NOMO-1 treated with dmso at 0.1 percent for 144 hours (cell line): Measurements from ENCODE around the gene REM2.
A peak's percentile ranks its signal among the peaks of the same experiment; 100 is the strongest.

Source experiments
- DNase-seq: peaks from one replicate; lab custom pipeline; 2025; ENCODE audit not compliant: unreplicated experiment; lab: John Stamatoyannopoulos, UW

REM2 gene

DNA sequence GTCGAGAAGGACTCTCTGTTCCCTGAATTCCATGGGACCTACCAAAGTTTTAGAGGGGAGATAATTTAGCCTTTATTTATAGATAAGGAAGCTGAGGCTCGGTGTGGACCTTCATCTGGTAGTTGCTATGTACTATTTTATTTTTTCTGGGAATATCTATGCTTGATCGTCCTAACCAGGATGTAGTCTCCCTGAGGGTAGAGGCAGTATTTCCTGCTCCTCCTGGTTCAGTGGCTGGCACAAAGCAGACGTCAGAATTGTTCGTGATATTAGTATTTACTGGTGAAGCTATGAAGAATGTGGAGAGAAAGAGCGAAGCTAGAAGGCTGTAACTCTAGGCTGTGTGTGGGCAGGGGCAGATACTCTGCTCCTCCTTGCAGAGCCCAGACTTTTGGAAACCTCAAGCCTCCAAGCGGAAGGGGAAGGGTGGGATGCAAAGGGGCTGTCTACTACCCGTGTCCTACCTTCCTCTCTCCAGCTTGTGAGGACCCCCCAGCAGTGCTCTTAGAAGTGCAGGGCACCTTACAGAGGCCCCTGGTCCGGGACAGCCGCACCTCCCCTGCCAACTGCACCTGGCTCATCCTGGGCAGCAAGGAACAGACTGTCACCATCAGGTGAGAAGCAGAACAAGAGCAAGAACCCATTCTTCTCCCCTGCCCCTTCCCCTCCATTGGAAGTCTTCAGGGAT is 10.0 kb upstream of the REM2 start:
- no peak for DNase-seq

DNA sequence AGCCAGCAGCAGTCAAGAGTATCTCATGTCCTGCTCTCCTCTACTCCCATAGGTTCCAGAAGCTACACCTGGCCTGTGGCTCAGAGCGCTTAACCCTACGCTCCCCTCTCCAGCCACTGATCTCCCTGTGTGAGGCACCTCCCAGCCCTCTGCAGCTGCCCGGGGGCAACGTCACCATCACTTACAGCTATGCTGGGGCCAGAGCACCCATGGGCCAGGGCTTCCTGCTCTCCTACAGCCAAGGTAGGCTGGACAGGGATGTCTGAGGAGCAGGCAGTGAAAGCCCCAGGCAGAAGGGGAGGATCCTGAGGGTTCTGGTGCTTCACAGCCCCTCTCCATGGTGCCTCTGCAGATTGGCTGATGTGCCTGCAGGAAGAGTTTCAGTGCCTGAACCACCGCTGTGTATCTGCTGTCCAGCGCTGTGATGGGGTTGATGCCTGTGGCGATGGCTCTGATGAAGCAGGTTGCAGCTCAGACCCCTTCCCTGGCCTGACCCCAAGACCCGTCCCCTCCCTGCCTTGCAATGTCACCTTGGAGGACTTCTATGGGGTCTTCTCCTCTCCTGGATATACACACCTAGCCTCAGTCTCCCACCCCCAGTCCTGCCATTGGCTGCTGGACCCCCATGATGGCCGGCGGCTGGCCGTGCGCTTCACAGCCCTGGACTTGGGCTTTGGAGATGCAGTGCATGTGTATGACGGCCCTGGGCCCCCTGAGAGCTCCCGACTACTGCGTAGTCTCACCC is 7.8 kb upstream of the REM2 start:
- no peak for DNase-seq

DNA sequence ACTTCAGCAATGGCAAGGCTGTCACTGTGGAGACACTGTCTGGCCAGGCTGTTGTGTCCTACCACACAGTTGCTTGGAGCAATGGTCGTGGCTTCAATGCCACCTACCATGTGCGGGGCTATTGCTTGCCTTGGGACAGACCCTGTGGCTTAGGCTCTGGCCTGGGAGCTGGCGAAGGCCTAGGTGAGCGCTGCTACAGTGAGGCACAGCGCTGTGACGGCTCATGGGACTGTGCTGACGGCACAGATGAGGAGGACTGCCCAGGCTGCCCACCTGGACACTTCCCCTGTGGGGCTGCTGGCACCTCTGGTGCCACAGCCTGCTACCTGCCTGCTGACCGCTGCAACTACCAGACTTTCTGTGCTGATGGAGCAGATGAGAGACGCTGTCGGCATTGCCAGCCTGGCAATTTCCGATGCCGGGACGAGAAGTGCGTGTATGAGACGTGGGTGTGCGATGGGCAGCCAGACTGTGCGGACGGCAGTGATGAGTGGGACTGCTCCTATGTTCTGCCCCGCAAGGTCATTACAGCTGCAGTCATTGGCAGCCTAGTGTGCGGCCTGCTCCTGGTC is 7.2 kb upstream of the REM2 start:
- DNase-seq, result no peak

DNA sequence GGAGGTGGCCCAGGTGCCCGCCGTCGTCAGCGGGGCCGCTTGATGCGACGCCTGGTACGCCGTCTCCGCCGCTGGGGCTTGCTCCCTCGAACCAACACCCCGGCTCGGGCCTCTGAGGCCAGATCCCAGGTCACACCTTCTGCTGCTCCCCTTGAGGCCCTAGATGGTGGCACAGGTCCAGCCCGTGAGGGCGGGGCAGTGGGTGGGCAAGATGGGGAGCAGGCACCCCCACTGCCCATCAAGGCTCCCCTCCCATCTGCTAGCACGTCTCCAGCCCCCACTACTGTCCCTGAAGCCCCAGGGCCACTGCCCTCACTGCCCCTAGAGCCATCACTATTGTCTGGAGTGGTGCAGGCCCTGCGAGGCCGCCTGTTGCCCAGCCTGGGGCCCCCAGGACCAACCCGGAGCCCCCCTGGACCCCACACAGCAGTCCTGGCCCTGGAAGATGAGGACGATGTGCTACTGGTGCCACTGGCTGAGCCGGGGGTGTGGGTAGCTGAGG is 6.0 kb upstream of the REM2 start:
- no peak for DNase-seq

DNA sequence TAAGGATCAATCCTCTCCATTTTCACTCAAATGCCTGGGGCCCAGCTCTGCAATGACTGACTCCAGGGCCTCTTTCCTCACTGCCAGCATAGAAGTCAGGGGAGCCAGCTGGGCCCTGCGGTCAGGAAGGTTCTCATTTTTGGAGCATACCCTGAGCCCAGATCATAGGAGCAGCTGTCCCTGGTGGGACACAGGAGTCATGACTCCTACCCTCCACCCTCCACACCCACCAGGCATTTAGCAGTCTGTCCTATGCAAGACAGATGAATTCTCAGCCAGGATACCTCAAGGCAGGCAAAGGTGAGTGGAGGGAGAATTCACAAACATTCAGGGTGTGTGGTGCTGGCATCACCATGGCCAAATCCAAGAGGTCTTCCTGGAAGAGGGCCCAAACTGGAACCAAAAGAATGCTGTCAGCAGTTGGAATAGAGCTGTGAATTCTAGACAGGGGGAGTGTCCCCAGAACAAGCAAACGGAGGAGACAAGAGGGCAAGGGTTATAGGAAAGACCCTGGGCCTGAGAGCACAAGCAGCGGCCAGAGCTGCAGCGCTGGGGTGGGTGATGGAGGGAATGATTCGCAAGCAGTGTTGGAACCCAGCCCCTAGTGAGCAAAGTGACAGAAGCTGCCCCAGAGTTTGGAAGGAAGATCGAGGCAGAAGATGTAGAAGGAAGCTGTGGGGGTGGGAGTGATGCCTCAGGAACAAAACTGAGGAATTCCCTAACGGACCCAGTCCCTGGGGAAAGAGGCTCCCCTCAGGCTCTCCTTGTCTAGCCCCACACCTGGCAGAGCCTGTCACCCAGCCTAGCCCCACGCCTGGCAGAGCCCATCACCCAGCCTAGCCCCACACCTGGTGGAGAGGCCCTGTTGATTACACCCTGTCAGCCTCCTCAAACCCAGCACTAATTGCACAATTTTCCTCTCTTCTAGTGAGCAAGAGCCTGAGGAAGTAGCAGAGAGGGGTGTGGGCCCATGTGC is 4.5 kb upstream of the REM2 start:
- no peak for DNase-seq

DNA sequence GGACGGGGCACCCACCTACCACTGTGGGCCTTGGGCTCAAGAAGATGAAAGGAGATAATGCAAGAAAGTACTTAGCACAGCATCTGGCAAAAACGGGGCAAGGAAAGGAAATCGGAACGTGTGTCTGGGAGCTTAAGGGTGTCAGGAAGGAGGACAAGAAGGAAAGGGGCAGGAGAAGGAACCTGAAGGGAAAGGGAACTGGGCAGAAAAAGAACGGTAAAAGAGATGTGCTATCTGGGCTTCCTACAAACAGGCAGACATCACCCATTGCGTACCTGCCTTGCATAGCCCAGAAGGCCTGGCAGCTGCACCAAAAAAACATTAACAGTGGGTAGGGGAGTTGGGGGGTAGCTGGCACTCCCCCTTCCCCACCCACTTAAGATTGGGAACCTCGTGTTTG is 958 bp upstream of the REM2 start:
- DNase-seq, result no peak

DNA sequence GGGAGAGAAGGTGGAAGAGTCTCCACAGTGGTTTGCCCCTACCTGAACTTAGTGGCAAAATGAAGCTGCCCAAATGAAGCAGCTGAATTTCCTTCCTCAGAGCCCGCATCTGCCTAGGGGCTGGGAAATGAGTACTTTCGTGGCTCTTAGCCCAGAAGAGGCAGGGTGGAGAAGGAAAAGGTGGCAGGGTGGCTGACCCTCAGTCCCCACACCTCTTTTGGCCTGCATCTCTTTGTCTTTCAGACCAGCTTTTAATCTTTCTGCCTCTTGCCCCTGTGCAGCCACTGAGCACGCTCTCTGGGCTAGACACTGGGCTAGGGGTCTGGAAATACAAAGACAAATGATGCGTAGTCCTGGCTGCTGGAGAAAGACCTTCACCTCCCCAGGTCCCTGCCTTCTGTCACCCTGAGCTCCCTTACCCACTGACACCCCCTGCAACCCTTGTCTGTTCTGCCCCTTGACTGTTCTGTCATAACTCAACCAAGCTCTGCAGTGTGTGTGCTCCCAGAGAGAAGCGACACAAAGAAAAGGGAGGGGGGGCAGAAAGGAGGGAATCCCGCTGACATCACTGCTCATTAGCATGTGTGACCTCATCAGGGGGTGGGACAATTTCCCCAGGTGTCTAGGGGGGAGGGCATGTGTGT is 371 bp upstream of the REM2 start:
- no peak for DNase-seq

DNA sequence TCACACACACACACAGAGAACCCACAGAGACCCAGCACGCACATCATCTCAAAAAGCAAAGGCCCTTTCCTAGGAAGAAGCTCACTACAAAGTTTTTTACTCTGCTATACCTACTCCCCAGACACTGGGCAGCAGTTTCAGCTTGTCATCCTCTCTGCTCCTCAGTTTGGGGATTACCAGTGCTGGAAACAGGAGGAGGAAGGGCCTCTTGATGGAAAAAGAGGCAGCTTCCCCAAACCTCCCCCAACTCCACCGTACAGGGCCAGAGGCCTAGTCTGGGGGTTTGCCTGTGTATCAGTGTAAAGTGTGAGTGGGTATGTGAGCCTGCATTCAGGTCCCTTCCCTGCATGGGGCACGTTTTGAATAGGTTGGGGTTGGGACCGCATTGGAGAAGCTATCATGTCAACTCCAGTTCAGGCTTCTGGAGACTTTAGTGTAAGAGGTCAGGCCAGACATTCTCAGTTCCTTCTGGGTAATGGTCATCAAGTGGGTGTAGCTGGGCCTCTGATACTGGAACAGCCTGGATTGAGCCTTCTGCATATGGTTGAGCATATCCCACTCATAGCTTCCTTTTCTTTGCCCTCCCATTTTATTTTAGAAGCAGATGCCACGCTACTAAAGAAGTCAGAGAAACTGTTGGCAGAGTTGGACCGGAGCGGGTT is 1.2 kb downstream of the REM2 start:
- no peak for DNase-seq

DNA sequence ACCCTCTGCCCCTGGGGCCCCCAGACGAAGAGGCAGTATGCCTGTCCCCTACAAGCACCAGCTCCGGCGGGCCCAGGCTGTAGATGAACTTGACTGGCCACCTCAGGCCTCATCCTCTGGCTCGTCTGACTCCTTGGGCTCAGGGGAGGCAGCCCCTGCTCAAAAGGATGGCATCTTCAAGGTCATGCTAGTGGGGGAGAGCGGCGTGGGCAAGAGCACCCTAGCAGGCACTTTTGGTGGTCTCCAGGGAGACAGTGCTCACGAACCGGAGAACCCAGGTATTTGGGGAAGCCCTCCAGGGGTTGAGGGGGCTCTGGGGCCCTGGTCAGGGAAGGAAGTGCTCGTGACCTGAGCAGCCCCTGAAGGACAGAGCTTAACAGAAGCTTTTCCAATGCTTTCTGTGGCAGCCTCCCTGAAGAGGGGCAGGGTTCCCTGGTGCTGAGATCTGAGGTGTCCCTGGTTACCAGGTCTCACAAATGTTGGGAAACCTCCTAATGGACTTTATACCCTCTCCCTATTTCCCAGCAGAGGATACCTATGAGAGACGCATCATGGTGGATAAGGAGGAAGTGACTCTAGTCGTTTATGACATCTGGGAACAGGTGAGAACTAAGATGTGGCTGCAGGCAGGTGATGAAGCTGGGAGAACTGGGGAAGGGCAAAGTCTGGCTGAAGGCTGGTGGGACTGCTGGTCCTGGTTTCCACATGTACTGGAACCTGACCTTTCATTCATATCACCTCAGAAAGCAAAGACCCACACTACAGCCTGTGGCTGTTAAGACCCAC is 1.9 kb downstream of the REM2 start:
- DNase-seq, result no peak

DNA sequence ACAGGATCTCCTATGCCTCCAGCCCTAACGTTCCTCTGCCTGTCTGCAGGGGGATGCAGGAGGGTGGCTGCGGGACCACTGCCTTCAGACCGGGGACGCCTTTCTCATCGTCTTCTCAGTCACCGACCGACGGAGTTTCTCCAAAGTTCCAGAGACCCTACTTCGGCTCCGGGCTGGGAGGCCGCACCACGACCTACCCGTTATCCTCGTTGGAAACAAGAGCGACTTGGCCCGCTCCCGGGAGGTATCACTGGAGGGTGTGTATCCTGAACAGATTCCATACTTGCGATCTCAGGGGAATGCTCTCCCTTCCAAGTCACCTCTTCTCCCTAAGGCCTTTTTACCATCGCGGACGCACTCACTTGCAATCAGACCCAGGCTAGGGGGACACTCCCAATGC is 3.0 kb downstream of the REM2 start:
- DNase-seq, result no peak

DNA sequence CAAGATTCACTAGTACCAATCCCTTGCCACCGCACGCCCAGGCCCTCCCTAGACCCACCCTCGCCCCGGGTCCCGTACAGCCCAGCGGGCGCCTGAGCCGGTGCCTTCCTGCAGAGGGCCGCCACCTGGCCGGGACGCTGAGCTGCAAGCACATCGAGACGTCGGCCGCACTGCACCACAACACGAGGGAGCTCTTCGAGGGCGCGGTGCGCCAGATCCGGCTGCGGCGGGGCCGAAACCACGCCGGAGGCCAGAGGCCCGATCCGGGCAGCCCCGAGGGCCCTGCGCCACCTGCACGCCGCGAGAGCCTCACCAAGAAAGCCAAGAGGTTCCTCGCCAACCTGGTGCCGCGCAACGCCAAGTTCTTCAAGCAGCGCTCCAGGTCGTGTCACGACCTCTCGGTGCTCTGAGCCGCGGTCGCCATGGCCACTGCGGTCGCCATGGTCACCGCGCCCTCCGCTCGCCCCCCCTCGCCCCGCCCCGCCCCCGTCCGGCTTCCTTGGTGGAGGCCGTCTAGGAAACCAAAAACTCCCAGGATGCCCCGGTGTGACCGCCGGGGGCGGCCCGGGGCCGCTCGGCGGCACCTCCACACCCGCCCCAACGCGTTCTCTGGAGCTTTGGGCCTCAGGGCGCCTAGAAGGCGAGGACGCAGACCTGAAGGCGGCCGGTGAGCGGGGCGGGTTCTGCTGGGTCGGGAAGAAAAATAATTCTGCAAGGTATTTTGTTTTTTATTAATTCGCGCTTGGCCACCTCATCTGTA is 3.7 kb downstream of the REM2 start:
- DNase-seq, result peak; percentile 52

DNA sequence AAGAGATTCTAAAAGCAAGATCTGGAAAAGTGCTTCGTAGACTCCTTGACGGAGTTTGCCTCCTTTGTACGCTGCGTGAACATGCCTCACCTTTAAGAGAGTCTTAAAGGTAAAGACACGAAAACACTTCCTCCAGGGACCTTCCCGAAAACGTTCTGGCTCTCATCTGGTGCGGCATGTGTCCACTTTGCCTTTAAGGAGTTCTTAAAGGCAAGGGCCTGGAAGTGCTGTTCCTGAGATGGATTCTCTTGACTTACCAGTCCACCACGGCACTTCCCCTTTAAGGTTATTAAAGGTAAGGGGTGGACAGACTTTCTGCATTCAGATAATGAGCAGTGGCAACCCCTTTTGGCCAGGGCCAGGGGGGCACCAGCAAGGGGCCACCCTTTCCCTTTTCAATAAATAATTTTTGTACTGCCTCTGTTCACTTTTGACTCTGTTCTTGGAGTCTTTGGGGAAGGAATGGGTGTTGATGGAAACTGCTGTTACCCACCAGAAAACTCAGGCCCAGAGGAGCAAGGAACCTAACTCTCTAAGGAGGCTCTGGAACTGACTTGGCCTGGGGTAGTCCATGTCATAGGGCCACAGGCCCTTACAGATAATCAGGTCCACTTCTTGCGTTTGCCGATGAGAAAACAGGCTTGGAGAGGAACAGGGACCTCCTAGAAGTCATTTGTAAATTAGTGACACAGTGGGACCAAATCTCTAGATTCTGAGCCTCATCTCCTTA is 4.4 kb downstream of the REM2 start:
- DNase-seq, result peak; percentile 82

DNA sequence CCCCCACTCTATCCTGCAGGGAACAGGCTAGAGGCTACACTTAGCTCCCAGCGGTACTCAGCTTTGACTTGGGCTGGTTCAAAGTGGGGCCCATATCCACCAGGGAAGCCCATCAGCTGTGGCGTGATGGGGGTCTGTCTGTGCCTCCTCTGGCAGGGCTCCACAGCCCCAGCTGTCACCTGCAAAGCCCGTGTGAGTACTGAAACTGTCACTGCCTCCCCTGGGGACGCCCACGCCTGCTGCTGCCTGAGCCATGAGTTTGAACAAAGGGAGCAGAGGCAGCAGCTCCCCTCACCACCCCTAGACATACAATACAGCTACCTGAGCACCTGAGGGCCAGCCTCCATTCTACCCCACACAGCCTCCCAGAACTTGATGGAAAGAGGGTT is 5.0 kb downstream of the REM2 start:
- no peak for DNase-seq

DNA sequence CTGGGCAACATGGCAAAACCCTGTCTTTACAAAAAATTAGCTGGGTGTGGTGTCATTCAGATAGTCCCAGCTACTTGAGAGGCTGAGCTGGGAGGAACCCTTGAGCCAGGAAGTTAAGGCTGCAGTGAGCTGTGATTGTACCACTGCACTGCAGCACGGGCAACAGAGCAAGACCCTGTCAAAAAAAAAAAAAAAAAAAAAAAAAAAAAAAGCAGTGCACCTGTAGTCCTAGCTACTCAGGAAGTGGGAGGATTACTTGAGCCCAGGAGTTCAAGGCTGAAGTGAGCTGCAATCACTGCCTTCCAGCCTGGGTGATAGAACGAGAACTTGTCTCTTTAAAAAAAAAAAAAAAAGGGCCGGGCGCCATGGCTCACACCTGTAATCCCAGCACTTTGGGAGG is 5.6 kb downstream of the REM2 start:
- no peak for DNase-seq

DNA sequence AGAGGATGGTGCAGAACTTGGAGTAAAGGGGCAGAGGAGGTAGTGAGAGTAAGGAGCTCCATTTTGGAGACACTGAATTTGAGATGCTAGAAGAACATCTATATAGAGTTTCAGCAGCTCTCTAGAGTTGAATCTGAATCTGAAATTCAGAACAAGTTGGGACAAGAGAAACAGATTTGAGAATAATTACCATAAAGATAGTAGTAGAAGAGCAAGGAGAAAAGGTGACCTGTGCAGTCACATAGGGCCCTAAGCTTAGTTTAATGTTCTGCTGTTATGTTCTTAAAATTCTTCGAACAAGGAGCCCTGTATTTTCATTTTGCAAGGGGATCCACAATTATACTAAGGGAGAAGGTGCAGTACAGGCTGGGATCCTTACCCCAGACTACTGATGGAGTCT is 7.4 kb downstream of the REM2 start:
- no peak for DNase-seq

DNA sequence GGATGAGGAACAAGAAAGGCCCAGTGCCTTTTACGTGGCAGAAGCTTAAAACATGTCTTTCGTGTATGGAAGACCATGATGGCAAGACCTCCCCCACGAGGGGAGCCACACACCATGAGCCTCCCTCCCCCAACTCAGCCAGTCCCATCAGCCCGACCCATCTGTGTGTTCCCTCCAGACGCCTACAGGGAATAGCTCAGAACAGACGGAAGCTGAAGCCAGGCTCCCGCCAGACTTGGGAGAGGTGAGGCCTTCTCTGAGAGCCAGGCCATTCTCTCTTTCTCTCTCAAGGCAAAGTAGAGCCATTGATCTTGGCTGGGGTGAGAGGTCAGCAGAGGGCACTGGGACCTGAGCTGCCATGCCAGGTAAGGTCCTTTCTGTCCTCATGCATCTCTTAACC is 9.5 kb downstream of the REM2 start:
- DNase-seq, result no peak

DNA sequence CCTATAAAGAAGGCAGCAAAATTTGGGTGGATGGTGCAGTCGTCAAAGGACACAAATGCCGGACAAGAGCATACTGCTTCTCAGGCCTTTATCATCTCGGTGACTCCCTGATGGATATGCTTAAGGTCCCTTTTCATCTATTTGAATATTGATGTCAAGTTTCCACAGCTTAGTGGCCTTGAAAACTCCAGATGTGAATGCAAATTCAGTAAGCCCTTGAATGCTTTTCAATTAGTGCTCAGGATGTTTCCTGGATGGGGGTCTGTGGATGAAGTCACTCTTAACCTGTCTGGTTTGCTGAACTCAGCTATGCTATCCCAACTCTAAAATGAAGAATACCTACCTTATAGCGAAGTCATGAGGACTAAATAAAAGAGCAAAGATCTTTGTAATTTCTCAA is 10.7 kb downstream of the REM2 start:
- no peak for DNase-seq

DNA sequence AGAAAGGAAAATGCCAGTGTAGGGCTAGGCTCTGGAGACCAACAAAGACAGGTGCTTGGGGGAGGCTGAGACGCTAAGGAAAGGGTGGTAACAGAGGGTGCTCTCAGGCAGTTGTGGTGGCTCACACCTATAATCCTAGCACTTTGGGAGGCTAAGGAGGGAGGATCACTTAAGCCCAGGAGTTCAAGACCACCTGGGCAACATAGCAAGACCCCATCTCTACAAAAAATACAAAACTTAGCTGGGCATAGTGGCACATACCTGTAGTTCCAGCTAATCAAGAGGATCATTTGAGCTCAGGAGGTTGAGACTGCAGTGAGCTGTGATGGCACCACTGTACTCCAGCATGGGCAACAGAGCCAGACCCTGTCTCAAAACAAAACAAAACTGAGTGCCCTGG is 12.4 kb downstream of the REM2 start:
- no peak for DNase-seq
